Mononuclear cell (primary cell): ENCODE data around the gene FOXA3. TPM values are rescaled to one million over a fixed set of nuclear protein-coding genes. Genes with fewer than 3 reads are reported as not detected.
A peak's percentile ranks its signal among the peaks of the same experiment; 100 is the strongest.

Source experiments
- H3K27me3 ChIP-seq: 2 replicates; pipeline ENCODE4 v1.6.0; 2011; ENCODE audit warnings: low read length, control low read depth; ENCODE audit not compliant: insufficient read depth
- H3K4me1 ChIP-seq: 2 replicates; pipeline ENCODE4 v1.5.1; 2011; ENCODE audit warnings: mild to moderate bottlenecking, low read length, control low read depth; ENCODE audit not compliant: insufficient read depth
- H3K4me3 ChIP-seq: 2 replicates; pipeline ENCODE4 v1.5.1; 2011; ENCODE audit warnings: mild to moderate bottlenecking, low read length, moderate library complexity
- H3K9me3 ChIP-seq: 2 replicates; pipeline ENCODE4 v1.5.1; 2011; ENCODE audit warnings: low read depth, mild to moderate bottlenecking, control low read depth, low read length
- total RNA-seq: library from RNA; depleted of rRNA; stranded (reverse); fragments of >200 nt; gene quantifications from one replicate; pipeline ENCODE4 v1.2.3, GENCODE V29; 2012

The FOXA3 gene
- total RNA-seq, result not detected

DNA sequence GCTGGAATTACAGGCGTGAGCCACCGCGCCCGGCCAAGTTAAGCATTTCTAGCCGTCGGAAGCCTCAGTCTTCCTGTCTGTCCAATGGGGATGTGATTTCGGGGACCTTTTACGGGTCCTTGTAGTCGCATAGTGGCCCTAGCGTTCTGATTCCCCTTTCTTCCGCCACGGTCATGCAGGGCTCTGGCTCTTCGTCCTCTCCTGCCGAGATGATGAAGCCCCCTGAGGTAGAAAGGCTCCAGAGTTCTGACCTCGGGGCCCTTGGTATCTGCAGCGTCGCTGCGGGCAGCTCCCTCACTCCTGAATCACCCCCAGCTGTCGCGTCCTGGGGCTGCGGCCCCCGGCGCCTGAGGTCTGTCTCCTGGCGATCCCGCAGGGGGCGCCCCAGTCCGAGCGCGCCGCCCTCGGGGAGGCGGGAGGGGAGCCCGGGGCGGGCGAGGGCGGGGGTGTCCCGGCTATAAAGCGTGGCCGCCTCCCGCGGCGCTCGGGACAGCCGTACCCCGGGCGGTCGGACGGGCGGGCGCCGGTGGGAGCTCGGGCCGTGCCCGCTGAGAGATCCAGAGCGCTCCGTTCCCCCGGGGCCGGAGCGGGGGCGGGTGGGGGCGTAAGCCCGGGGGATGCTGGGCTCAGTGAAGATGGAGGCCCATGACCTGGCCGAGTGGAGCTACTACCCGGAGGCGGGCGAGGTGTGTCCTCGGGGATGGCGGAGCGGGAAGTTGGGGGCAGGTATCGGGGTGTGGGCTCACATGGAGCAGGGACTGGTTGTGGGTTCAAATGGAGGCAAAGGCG, at the start of gene FOXA3:
Gene FOXA3, plus strand, starts transcription at position 487 of the 789 bp plus-strand sequence. Its CDS starts 131 bp downstream, at position 618.
- Histone ChIP-seq H3K9me3 (no peaks in the 10 kb centered on the region), H3K4me3 (peak within 1 kb of the TSS; percentile 89), H3K27me3 (peaks cover 22% of the 10 kb centered on the region), H3K4me1 (peaks cover 29% of the 10 kb centered on the region)

DNA sequence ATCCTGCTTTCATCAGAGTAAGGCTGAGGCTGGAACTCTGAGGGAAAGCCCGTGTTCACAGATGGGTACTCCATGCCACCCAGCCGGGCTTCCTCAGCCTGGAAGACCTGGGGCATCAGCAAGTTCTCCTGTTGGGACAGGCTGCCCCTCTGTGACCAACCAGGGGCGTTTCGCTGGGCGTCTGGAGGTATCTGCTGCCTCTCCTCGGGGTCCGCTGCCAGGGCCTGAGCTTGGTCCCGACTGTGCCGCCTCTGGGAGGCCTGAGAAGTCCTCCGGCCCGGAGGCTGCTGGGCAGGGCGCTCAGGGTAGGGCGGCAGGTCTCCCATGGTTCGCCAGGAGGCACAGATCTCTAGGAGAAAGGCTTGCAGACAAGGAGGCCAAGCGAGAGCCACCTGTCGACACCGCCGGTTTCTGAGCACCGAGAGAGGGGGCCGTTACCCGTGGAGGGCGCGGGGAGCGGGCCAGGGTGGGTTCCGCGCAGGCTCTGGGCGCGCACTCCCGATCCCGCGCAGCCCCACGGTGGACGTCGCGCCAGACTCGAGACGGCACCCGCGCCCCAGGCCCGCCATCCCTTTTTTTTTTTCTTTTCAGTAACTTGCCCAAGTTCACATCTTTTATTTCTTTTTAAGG, 49.2 kb upstream of the FOXA3 start, which contains the start of gene RSPH6A:
Gene RSPH6A, minus strand, starts transcription at position 458 of the 630 bp plus-strand sequence. Its CDS starts 132 bp downstream, at position 326.
- H3K4me3 ChIP-seq, result no peak within 1 kb of the TSS

DNA sequence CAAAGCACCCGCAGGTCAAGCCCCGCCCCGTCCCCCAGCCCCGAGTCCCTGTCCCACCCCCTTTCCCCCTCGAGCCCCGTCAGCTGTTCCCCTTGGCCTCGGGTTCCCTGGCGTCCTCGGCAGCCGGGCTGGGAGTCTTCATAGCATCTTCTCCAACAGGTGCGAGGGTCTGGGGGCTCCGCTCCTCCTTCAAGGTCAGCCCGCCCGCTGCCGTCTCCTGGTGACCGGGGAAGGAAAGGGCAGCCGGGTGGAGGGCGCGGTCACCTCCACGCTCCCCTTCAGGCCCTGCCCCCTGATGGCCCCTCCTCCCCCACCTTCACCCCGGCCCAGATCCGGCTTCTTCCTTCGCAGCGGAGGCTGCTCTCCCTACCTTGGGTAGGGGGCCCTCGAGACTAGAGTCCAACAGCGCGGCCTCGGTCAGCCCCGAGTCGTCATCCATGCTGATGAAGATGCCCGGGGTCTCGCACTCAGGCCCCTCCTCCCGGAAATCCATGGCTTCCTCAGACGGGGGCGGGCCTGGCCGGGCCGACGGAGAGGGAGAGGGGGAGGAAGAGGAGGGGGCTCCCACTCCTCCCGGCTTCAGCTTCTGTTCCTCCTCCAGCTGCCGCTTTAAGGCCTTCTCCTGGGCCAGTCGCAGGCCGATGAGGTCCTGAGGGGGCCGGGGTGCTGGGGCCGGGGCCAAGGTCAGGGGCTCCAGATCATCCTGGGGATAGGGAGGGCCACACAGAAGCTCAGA, 48.5 kb upstream of the FOXA3 start:
- Histone ChIP-seq H3K27me3 (peaks cover 7% of the 10 kb centered on the region), H3K4me3 (no peak overlapping the region), H3K9me3 (no peaks in the 10 kb centered on the region), H3K4me1 (peaks cover 9% of the 10 kb centered on the region)

More for the DNA sequence above, 49.2 kb upstream of the FOXA3 start, which contains the start of gene RSPH6A:
- H3K27me3 ChIP-seq, result peaks cover 7% of the 10 kb centered on the region
- H3K4me1 ChIP-seq, result peaks cover 9% of the 10 kb centered on the region
- no peaks in the 10 kb centered on the region for H3K9me3 ChIP-seq

DNA sequence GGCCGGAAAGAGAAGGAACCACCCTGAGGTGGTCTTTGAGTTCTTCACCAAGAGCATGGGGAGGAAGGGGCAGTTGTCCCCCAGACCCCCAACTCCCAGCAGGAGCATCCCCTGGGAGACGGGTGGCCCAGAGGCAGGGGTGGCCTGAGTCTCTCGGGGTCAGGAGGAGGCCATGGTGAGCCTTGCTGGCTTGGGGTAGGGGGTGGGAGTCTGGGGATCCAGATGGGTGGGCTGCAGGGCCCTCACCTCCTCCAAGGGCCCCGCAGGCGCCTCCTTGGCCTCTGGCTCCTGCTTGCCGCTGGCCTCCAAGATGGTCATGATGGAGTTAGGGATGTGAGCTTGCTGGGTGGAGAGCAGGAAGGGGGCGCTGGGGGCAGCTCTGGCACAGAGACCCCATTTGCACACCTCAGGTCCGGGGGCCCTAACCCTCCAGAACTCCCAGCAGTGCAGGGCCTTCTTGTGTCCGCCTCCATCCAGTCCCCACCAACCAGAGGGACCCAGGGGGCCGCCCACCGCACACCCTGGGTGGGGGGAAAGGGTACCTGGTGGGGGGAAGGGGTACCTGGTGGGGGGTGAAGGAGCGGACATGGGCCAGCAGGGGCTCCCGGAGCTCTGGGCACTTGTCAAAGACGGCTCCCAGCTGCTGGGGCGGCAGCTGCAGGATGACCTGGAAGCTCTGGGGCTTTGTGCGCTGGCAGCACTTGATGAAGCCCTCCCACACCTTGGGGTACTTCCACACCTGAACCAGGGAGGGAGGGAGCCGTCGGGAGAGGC, 47.7 kb upstream of the FOXA3 start:
- Histone ChIP-seq H3K9me3 (no peaks in the 10 kb centered on the region), H3K4me3 (no peak overlapping the region), H3K27me3 (peaks cover 7% of the 10 kb centered on the region), H3K4me1 (peaks cover 9% of the 10 kb centered on the region)

DNA sequence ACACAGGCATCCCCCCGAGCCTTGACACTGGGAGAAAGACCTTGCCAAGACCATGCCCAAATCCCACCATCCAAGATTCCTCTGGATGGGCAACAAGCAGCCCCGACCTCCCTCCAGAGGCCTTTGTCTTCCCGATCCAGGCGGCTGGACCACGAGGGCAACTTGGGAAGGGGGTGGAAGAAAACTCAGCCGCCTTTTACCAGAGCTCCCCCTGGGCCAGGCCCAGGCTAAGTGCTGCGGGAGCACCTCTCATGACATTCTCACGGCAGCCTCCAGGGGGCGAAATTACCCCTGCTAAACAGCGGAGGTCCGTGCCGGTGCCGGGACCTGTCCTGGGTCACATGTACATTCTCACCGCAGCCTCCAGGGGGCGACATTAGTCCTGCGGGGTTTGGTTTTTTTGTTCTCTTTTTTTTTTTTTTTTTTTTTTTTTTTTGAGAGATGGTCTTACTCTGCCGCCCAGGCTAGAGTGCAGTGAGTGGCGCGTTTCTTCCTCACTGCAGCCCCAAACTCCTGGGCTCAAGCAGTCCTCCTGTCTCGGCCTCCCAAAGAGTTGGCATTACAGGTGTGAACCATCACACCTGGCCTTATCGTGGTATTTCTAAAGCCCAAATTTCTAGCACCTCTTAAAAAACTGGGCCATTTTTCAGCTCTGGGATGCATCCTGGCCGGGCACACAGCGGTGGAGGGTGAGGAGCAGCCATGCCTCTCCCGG, 47.0 kb upstream of the FOXA3 start:
- no peaks in the 10 kb centered on the region for H3K9me3 ChIP-seq
- H3K4me1 ChIP-seq, result peaks cover 9% of the 10 kb centered on the region
- peaks cover 7% of the 10 kb centered on the region for H3K27me3 ChIP-seq
- no peak overlapping the region for H3K4me3 ChIP-seq

DNA sequence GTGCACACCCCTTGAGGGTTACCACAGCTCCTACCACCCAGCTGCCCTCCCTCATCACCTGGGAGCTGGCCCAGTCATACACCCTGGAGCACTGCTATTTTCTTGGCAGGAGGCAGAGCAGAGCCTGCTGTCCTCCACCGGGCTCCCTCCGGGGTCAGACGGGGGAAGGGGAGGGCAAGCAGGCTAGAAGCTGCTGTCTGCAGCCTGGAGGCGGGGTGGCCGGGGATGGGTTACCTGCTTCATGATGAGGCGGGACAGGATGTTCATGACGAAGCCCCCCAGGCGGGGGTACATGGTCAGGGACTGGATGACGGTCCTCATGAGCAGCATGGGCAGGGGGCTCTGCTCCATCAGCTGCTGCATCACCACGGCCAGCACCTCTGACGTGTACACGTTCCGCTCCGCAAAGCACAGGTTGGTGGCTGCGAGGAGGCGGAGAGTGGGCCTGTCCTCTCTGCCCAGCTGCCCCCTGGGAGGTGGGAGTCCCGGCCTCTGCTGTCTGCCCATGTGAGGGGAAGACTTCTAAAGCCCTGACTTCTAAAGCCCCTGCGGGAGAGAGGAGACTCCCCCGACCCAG, 46.3 kb upstream of the FOXA3 start:
- Histone ChIP-seq H3K4me3 (no peak overlapping the region), H3K27me3 (peaks cover 7% of the 10 kb centered on the region), H3K9me3 (no peaks in the 10 kb centered on the region), H3K4me1 (peaks cover 9% of the 10 kb centered on the region)

DNA sequence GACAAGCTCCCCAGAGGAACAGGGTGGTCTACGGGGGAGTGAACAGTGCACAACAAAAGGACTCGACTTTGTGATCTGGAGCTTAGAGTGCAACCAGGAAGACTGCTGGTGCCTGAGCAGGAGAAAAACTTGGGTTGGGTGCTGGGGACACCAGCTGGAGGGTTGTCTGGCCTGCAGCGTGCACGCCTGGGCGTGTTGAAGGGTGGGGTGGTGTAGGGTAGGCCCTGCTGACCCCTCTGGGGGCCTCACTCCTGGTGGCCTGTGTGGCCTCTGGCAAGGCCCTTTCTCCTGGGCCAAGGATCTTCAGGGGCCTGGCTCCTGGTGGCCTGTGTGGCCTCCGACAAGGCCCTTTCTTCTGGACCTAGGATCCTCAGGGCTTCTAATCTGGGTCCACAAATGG, 44.4 kb upstream of the FOXA3 start:
- H3K4me3 ChIP-seq, result no peak overlapping the region
- H3K9me3 ChIP-seq, result no peaks in the 10 kb centered on the region
- H3K4me1 ChIP-seq, result peaks cover 9% of the 10 kb centered on the region

DNA sequence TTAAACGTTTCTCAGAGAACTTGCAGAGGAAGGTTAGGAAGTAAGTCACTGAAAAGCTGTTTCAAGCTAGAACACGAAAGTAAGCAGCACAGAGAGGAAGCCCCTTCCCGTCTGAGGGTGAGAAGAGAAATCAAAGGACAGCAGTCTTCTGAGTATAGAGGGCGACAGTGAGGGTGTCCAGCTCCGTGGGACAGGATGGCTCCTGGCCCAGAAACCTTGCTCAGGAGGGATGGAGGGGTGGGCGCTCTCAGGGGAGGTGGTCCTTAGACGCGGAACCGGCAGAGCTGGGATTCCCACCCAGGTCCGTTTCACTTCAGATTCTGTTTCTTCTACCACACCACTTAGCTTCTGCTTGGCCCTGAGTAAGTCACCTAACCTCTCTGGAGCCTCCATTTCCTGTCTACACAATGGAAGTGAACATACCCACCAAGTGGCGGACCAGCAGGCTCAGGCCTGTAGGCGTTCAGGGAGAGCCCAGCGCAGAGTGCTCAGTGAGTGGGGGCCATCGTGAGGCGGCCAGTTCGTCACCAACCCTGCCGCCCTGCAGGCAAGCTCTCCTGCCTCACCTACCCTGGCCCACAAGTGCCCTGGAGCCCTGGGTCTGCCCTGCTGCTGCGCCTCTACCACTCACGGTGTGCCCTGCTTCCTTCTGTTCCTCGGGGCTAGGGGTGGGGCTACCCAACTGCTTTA, 43.6 kb upstream of the FOXA3 start:
- Histone ChIP-seq H3K4me3 (no peak overlapping the region), H3K9me3 (no peaks in the 10 kb centered on the region), H3K27me3 (no peaks in the 10 kb centered on the region), H3K4me1 (peaks cover 9% of the 10 kb centered on the region)

More for the DNA sequence above, 44.4 kb upstream of the FOXA3 start:
- H3K27me3 ChIP-seq, result peaks cover 3% of the 10 kb centered on the region

DNA sequence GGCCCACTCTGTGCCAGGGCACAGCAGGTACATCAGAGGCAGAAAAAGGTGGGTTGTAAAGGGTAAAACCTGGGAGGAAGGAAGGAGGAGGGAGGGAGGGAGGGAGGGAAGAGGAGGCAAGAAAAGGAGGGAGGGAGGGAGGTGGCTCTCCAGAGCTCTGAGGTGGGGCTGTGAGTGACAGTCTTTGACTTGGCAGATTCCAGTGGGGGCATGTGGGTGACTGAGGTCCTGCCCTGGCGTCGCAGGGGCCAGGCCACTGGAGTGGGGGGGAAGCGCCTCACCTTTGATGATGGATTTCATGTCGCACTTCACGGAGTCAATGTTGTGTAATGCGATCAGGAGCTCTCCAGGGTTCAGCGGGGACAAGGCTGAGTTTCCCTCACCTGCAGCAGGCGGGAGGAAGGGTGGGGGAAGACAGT, 43.0 kb upstream of the FOXA3 start:
- no peak overlapping the region for H3K4me3 ChIP-seq
- H3K27me3 ChIP-seq, result no peaks in the 10 kb centered on the region
- H3K9me3 ChIP-seq, result no peaks in the 10 kb centered on the region
- peaks cover 5% of the 10 kb centered on the region for H3K4me1 ChIP-seq

DNA sequence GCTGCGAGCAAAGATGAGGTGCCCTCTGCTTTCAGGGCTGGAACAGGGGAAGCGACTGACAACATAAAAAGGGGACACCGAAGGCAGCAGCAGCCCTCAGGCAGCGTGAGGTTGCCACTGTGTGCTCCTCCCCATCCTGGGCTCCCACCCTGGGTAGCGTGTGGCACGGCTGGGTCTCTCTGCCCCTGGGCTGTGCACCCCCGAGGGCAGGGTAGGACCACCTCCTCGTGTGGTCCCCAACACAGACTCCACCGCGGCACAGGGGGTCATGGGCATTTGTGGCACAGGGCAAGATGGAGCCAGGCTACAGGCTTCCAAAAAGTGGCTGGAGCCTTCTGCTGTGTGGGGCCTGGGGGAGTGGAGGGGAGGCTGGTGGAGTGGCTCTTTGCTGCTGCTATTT, 42.6 kb upstream of the FOXA3 start:
- Histone ChIP-seq H3K9me3 (no peaks in the 10 kb centered on the region), H3K4me3 (no peak overlapping the region), H3K27me3 (no peaks in the 10 kb centered on the region)

DNA sequence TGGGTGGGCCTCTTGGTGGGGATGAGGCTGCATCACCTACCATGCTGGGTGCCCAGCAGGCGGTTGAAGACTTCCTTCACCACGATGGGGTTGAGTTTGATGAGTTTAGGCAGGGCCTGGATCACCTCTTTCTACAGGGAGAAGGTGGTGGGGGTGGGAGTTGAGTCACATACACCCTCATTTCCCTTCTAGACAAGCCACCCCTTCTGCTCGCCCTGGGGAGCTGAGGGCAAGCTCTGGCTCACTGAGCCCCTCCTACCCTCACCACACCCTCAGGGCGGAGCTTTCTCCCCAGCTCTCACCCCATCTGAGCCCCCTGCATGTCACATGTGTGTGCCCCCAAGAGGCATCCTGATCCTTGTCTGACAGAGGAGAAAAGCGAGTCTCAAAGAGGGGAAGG, 41.4 kb upstream of the FOXA3 start:
- Histone ChIP-seq H3K27me3 (no peaks in the 10 kb centered on the region), H3K9me3 (no peaks in the 10 kb centered on the region), H3K4me1 (no peaks in the 10 kb centered on the region), H3K4me3 (no peak overlapping the region)

More for the DNA sequence above, 42.6 kb upstream of the FOXA3 start:
- peaks cover 5% of the 10 kb centered on the region for H3K4me1 ChIP-seq

DNA sequence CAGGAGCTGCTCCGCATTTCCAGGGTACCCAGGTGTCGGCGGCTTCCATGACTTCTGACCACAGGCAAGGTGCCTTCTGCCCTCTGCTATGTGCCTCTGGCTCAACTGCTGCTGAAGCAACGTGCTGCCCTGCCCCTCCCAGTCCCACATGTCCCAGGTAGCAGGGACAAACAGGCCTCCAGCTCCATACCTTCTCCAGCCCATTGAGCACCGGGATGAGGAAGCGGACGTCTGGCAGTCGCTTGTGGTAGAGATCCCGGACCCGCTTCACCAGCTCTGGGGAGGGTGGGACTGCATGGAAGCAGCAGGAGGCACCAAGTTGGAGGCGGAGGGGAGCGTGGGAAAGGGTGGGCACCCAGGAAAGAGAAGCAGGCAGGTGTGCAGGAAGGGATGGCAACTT, 40.9 kb upstream of the FOXA3 start:
- no peaks in the 10 kb centered on the region for H3K9me3 ChIP-seq

DNA sequence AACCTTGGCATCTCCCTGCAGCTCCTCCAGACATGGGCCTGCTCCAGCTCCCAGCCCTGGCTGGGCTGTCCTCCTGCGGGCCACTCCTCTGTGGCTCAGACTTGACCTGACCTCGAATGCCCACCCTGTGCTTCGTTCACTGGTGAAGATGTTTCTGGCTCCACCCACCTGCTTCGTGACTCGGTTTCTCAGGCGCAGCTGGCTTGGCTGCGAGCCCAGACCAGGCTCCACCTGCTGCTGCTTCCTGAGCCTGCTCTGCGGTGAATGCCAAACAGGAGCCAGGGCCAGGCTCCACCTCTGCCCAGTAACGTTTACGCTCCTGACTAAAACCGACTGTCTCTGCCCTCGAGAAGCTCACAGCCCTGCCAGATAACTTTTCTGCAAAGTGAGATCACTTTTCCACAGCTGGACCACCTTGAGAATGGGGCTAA, 40.1 kb upstream of the FOXA3 start:
- Histone ChIP-seq H3K4me1 (no peaks in the 10 kb centered on the region), H3K4me3 (no peak overlapping the region), H3K9me3 (no peaks in the 10 kb centered on the region), H3K27me3 (no peaks in the 10 kb centered on the region)

More for the DNA sequence above, 40.9 kb upstream of the FOXA3 start:
- H3K27me3 ChIP-seq, result no peaks in the 10 kb centered on the region
- no peaks in the 10 kb centered on the region for H3K4me1 ChIP-seq
- no peak overlapping the region for H3K4me3 ChIP-seq
